SK-N-SH treated with all-trans-retinoic acid at 6 μM for 48 hours (cell line): ENCODE measurements around the gene PRKG1.
"Not testable (repeated sequence)": the region's sequence is repeated elsewhere in the genome, so short reads cannot be mapped to it uniquely, and the experiment has no call there.

Source experiments
- ATAC-seq: fragments of 200-7000 bp; cut with Tn5 transposase; 3 replicates; pipeline ENCODE4 v1.9.1; 2020; ENCODE audit warnings: mild to moderate bottlenecking, moderate library complexity
- ARNTL ChIP-seq: fragments of 450-650 bp; formaldehyde crosslinking; IDR thresholded peaks from 2 replicates; pipeline ENCODE4 v1.5.0; 2020; ENCODE audit warnings: low read depth, mild to moderate bottlenecking, moderate library complexity, borderline replicate concordance
- CREB5 ChIP-seq: fragments of 250-450 bp; sonication (Bioruptor Pico); IDR thresholded peaks from 2 replicates; pipeline ENCODE4 v1.5.1; 2020; ENCODE audit warnings: low read depth, mild to moderate bottlenecking, moderate library complexity
- CSDC2 ChIP-seq: fragments of 250-450 bp; sonication (Bioruptor Pico); IDR thresholded peaks from 2 replicates; pipeline ENCODE4 v1.5.0; 2020; ENCODE audit warnings: mild to moderate bottlenecking, moderate library complexity
- CSRNP3 ChIP-seq: fragments of 250-450 bp; sonication (Bioruptor Pico); IDR thresholded peaks from 2 replicates; pipeline ENCODE4 v1.5.1; 2021; ENCODE audit warnings: mild to moderate bottlenecking, moderate library complexity
- ESRRG ChIP-seq: fragments of 250-450 bp; sonication (Bioruptor Pico); IDR thresholded peaks from 2 replicates; pipeline ENCODE4 v1.6.1; 2021; ENCODE audit warnings: mild to moderate bottlenecking
- GLIS3 ChIP-seq: fragments of 250-450 bp; sonication (Bioruptor Pico); IDR thresholded peaks from 2 replicates; pipeline ENCODE4 v1.5.0; 2020; ENCODE audit warnings: mild to moderate bottlenecking, moderate library complexity
- OSR1 ChIP-seq: fragments of 250-450 bp; sonication (Bioruptor Pico); IDR thresholded peaks from 2 replicates; pipeline ENCODE4 v1.8.0; 2022; ENCODE audit warnings: moderate library complexity, mild to moderate bottlenecking, inconsistent platforms
- POU6F1 ChIP-seq: fragments of 250-450 bp; sonication (Bioruptor Pico); IDR thresholded peaks from 2 replicates; pipeline ENCODE4 v1.8.0; 2021; ENCODE audit warnings: low read depth, mild to moderate bottlenecking, moderate library complexity, borderline replicate concordance
- PPARA ChIP-seq: fragments of 250-450 bp; sonication (Bioruptor Pico); IDR thresholded peaks from 2 replicates; pipeline ENCODE4 v1.5.0; 2020; ENCODE audit warnings: mild to moderate bottlenecking, borderline replicate concordance
- RARB ChIP-seq: fragments of 250-450 bp; sonication (Bioruptor Pico); IDR thresholded peaks from 2 replicates; pipeline ENCODE4 v1.8.0; 2021; ENCODE audit warnings: mild to moderate bottlenecking, moderate library complexity
- TCF4 ChIP-seq: fragments of 250-450 bp; sonication (Bioruptor Pico); IDR thresholded peaks from 2 replicates; pipeline ENCODE4 v1.8.0; 2021; ENCODE audit warnings: mild to moderate bottlenecking, moderate library complexity, borderline replicate concordance
- TOX ChIP-seq: fragments of 250-450 bp; sonication (Bioruptor Pico); IDR thresholded peaks from 2 replicates; pipeline ENCODE4 v1.8.0; 2021; ENCODE audit warnings: mild to moderate bottlenecking, moderate library complexity, borderline replicate concordance
- TSHZ2 ChIP-seq: fragments of 250-450 bp; sonication (Bioruptor Pico); IDR thresholded peaks from 2 replicates; pipeline ENCODE4 v1.5.0; 2020; ENCODE audit warnings: mild to moderate bottlenecking, moderate library complexity
- ZFP3 ChIP-seq: fragments of 250-450 bp; sonication (Bioruptor Pico); IDR thresholded peaks from 2 replicates; pipeline ENCODE4 v1.5.0; 2020; ENCODE audit warnings: mild to moderate bottlenecking, moderate library complexity
- ZNF8 ChIP-seq: fragments of 450-650 bp; formaldehyde crosslinking; IDR thresholded peaks from 2 replicates; pipeline ENCODE4 v1.5.0; 2020; ENCODE audit warnings: mild to moderate bottlenecking, moderate library complexity

PRKG1 gene

GRCh38 chr10:51430506-51430905, 356.2 kb downstream of the PRKG1 start (continued):
- TF ChIP-seq GLIS3 (CRISPR knock-in tag) = no peak
- TF ChIP-seq ZNF8 = no peak

GRCh38 chr10:51433949-51434475, 359.7 kb downstream of the PRKG1 start:
- TF ChIP-seq ARNTL (CRISPR knock-in tag) (no peak), PPARA (CRISPR knock-in tag) (no peak), TSHZ2 (no peak), CSDC2 (no peak), TOX (CRISPR knock-in tag) (no peak), CREB5 (CRISPR knock-in tag) (no peak), TCF4 (CRISPR knock-in tag) (no peak)
- no peak for ATAC-seq

- ATAC-seq = no peak
- TF ChIP-seq CSRNP3 (CRISPR knock-in tag) (no peak), TOX (CRISPR knock-in tag) (no peak)
- TF ChIP-seq, all 23 proteins: peak for 0
These were observed 362.5 kb downstream of the PRKG1 start for GRCh38 chr10:51436805-51437204.

- no peak for TF ChIP-seq OSR1 (CRISPR knock-in tag)
- TF ChIP-seq CREB5 (CRISPR knock-in tag) = no peak
- TF ChIP-seq RARB (CRISPR knock-in tag) = no peak
- ATAC-seq = no peak
These were observed 365.4 kb downstream of the PRKG1 start for GRCh38 chr10:51439645-51440044.

GRCh38 chr10:51445588-51445987, 371.3 kb downstream of the PRKG1 start:
- no peak for ATAC-seq
- TF ChIP-seq ESRRG (CRISPR knock-in tag) (no peak), RARB (CRISPR knock-in tag) (no peak), ZNF8 (no peak), POU6F1 (CRISPR knock-in tag) (no peak), TCF4 (CRISPR knock-in tag) (no peak), ZFP3 (no peak), CSDC2 (no peak), GLIS3 (CRISPR knock-in tag) (no peak)
- TF ChIP-seq, all 23 proteins: peak for 0

- TF ChIP-seq TSHZ2 = no peak
- no peak for TF ChIP-seq ZFP3
- no peak for TF ChIP-seq ZNF8
- TF ChIP-seq ARNTL (CRISPR knock-in tag) = no peak
- no peak for ATAC-seq
These were observed 372.8 kb downstream of the PRKG1 start for GRCh38 chr10:51447119-51447518.

- not testable (repeated sequence) for ATAC-seq
These were observed 381.5 kb downstream of the PRKG1 start for GRCh38 chr10:51455762-51456161.
